Fibroblast of peridontal ligament (primary cell): Measurements from ENCODE around the gene NKAIN4.

ENCODE experiments used
- DNase-seq: peaks from one replicate; pipeline ENCODE4 v3.0.0-alpha.2; 2010; ENCODE audit errors: extremely low read depth

NKAIN4 gene

GRCh38 chr20:63219447-63219821, 34.8 kb downstream of the NKAIN4 start:
- DNase-seq = no peak

GRCh38 chr20:63218701-63219446, 35.4 kb downstream of the NKAIN4 start:
- no peak for DNase-seq

- DNase-seq = no peak
Observed at GRCh38 chr20:63217706-63218105, 36.6 kb downstream of the NKAIN4 start.

GRCh38 chr20:63216849-63217471, 37.3 kb downstream of the NKAIN4 start:
- no peak for DNase-seq

GRCh38 chr20:63216041-63216848, 38.0 kb downstream of the NKAIN4 start, which contains the start of gene YTHDF1:
Gene YTHDF1 (minus strand): TSS chr20:63216131. CDS start chr20:63215892, 239 bp downstream.
- DNase-seq = peak; percentile 85

GRCh38 chr20:63215101-63216040, 38.9 kb downstream of the NKAIN4 start:
- peak; percentile 59 for DNase-seq

GRCh38 chr20:63214514-63214913, 39.7 kb downstream of the NKAIN4 start:
- no peak for DNase-seq

GRCh38 chr20:63212792-63213191, 41.5 kb downstream of the NKAIN4 start:
- no peak for DNase-seq

- no peak for DNase-seq
Observed at GRCh38 chr20:63212393-63212730, 41.9 kb downstream of the NKAIN4 start.

- DNase-seq = no peak
Observed at GRCh38 chr20:63210011-63210605, 44.2 kb downstream of the NKAIN4 start.

- DNase-seq = no peak
Observed at GRCh38 chr20:63208346-63208909, 45.8 kb downstream of the NKAIN4 start.

- peak; percentile 22 for DNase-seq
Observed at GRCh38 chr20:63206878-63207277, 47.4 kb downstream of the NKAIN4 start.

GRCh38 chr20:63205896-63206295, 48.4 kb downstream of the NKAIN4 start:
- DNase-seq = no peak

GRCh38 chr20:63204362-63204761, 49.9 kb downstream of the NKAIN4 start:
- DNase-seq = no peak

- DNase-seq = no peak
Observed at GRCh38 chr20:63202811-63203526, 51.3 kb downstream of the NKAIN4 start.

- DNase-seq = no peak
Observed at GRCh38 chr20:63202021-63202420, 52.2 kb downstream of the NKAIN4 start.

- DNase-seq = no peak
Observed at GRCh38 chr20:63198606-63199005, 55.7 kb downstream of the NKAIN4 start.

- DNase-seq = no peak
Observed at GRCh38 chr20:63196768-63197470, 57.3 kb downstream of the NKAIN4 start.

- DNase-seq = no peak
Observed at GRCh38 chr20:63194797-63195173, 59.5 kb downstream of the NKAIN4 start.
